SIG-M5 treated with dmso at 0.1 percent for 504 hours (cell line): ENCODE measurements around the gene ATXN1L.
A peak's percentile ranks its signal among the peaks of the same experiment; 100 is the strongest.
"Not testable (repeated sequence)": the region's sequence is repeated elsewhere in the genome, so short reads cannot be mapped to it uniquely, and the experiment has no call there.

Source experiments
- DNase-seq: peaks from one replicate; lab custom pipeline; 2025; ENCODE audit not compliant: unreplicated experiment; lab: John Stamatoyannopoulos, UW

The ATXN1L gene

DNA sequence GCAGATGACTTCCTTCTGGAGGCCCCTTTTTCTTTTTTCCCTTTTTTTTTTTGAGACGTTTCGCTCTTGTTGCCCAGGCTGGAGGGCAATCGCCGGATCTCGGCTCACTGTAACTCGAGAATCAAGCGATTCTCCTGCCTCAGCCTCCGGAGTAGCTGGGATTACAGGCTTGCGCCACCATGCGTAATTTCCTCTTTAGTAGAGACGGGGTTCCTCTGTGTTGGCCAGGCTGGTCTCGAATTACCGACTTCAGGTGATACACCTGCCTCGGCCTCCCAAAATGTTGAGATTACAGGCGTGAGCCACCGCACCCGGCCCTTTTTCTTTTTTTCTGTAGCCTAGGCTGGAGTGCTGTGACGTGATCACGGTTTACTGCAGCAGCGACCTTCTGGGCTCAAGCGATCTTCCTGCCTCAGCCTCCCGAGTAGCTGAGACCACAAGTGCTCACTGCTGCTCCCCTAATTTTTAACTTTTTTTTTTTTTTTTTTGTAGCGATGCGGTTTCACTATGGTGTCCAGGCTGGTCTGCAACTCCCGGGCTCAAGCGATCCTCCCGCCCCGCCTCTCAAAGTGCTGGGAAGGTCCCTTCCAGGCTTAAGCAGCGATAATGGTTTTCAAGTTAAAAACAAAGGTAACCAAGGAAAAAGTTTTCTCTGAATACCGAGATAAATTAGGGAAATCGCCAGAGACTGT is 48.6 kb downstream of the ATXN1L start:
- peak; percentile 64 for DNase-seq

DNA sequence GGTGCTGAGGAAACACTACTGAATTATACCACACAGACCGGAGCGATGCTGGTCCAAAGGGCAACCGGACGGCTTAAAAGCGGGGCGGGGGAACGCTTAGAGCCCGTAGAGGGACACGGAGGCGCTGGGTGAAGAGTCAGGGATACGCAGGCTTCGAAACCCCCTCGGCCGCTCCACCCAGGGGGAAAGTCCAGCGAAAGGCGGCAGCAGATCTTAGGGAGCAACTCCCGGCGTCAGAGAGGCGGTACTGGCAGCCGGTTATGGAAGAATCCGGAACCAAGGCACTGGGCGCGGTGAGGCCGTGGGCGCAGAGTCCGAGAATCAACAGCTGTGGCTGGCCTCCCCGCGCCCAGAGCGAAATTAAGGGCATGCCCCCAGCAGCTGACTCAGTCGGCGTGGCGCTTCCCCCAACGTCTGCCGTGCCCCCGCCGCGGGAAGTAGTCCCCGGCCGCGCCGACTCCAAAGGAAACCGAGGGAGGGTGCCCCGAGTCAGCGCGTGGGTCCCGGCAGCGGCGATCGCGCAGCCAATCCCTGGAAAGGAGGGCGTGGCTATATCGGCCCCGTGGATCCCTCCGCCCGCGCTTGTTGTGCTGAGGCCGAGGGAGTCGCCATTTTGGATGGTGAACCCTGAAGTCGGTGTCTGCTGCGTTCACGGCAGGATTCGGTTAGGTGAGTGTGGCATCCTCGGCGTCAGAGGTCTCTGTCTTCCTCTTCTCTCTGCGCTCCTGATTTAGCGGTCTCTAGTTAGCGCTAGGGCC is 49.3 kb downstream of the ATXN1L start, which contains the start of gene IST1:
Gene IST1 (plus strand): TSS at position 611 of the 758 bp plus-strand sequence. CDS start 20,110 bp downstream, outside the sequence.
- peak; percentile 96 for DNase-seq

- DNase-seq: peak; percentile 55
Measured at GRCh38 chr16:71895679-71896365, 50.0 kb downstream of the ATXN1L start.

DNA sequence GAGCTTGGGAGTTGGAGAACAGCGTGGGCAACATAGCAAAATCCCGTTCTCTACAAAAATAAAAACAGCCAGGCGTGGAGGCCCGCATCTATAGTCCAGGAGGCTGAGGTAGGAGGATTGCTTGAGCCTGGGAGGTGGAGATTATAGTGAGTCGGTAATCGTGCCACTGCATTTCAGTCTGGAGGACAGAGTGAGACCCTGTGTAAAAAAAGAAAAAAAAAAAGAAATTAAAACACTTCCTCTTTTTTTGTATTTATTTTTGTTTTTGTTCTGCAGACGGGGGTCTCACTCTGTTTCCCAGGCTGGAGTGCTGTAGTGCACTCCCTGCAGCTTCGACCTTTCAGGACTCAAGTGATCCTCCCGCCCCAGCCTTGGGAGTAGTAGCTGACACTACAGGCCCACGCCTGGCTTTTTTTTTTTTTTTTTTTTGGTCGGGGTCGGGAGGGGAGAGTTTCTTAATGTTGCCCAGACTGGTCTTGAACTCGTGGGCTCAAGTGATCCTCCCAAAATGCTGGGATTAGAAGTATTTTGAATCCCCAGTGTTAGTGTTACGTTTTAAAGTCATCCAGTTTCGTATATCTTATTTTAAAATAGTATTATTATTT is 51.1 kb downstream of the ATXN1L start:
- no peak for DNase-seq

DNA sequence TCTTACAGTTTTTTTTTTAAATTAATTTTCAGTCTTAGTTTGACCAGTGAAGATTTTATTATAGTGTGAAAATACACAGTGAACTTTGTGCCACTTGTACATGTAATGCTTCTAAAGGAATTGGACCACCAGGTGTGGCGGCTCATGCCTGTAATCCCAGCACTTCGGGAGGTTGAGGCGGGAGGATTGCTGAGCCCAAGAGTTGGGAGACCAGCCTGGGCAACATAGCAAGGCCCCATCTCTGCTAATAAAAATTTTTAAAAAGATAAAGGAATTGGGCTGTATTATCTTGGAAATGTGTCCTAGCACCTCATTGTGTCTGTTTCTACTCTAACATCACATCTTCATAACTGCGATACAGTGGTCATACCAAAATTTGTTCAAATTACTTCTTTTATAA is 53.4 kb downstream of the ATXN1L start:
- DNase-seq: no peak

- no peak for DNase-seq
Measured at GRCh38 chr16:71902656-71903365, 57.0 kb downstream of the ATXN1L start.

DNA sequence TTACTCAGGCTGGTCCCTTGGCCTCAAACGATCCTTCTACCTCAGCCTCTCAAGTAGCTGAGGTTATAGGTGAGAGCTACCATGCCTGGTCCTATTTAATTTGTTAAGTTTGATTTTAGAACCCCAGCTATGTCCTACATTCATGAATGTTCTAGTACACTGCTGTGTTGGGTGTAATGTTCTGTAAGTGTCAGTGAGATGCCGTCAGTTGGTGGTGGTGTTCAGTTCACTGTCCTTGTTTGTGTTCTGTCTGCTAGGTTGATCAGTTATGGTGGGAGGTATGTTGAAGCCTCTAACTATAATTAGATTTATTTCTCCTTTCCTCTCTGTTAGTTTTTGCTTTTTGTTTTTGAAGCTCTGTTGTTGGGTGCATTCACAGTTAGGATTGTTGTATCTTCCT is 57.8 kb downstream of the ATXN1L start:
- no peak for DNase-seq

GRCh38 chr16:71904239-71904638 is 58.5 kb downstream of the ATXN1L start:
- DNase-seq: no peak

DNA sequence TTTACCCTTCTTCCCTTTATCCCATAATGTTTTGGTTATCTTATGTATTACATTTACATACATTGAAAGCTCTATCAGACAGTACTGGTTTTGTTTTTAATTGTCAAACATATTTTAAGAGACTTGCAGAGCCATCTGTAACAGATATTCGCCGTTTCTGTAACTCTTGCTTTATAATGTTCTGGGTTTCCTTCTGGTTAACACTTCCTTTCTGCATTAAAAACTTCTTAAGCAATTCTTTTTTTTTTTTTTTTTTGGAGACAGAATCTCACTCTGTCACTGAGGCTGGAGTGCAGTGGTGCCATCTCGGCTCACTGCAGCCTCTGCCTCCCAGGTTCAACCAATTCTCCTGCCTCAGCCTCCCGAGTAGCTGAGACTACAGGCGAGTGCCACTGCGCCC is 60.0 kb downstream of the ATXN1L start:
- DNase-seq: not testable (repeated sequence)
